ENCODE results near the gene SPEF1. TPM values are rescaled to one million over a fixed set of nuclear protein-coding genes. Genes with fewer than 3 reads are reported as not detected.
"Not testable (repeated sequence)": the region's sequence is repeated elsewhere in the genome, so short reads cannot be mapped to it uniquely, and the experiment has no call there.

SPEF1 gene
- polyA plus RNA-seq, 1 donor: not detected

DNA sequence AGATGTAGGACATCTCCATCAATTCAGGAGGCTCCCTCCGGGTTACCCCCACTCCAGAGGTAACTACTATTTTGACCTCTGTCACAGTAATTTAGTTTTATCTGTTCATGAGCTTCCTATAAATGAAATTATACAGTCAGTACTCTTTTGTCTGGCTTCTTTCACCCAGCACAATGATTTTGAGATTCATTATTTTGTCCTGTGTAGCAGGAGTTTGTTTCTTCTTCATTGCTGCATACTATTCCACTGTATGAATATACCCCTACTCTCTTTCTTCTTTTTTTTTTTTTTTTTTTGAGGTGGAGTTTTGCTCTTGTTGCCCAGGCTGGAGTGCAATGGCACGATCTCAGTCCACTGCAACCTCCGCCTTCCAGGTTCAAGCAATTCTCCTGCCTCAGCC lies 27.3 kb upstream of the SPEF1 start:
- no peak for DNase-seq

DNA sequence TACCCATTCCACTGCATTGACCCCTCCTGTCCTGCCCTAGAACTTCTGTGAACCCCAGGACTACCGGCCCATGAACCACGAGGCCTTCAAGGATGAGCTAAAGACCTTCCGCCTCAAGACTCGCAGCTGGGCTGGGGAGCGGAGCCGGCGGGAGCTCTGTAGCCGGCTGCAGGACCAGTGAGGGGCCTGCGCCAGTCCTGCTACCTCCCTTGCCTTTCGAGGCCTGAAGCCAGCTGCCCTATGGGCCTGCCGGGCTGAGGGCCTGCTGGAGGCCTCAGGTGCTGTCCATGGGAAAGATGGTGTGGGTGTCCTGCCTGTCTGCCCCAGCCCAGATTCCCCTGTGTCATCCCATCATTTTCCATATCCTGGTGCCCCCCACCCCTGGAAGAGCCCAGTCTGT lies 23.5 kb upstream of the SPEF1 start:
- no peak for DNase-seq

DNA sequence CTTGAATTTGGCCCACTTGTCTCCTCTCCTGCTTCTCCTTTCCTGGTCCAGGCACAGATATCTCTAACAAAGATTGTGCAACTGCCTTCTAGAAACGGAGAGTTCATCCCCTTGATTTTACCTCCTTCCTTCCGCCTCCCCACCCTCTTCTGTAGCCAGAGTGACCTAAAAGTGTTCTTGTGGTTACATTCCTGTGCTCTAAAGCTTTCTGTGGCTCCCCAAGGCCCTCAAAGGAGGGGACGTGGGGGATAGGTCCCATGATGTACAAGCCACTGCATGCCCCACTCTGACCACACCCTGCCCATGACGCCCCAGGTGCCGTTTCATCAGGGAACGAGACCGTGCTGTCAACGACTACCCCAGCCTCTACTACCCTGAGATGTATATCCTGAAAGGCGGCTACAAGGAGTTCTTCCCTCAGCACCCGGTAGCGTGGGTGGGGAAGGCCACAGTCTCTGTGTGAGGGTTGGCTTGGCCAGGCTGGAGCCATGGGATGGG lies 23.1 kb upstream of the SPEF1 start:
- DNase-seq: no peak

DNA sequence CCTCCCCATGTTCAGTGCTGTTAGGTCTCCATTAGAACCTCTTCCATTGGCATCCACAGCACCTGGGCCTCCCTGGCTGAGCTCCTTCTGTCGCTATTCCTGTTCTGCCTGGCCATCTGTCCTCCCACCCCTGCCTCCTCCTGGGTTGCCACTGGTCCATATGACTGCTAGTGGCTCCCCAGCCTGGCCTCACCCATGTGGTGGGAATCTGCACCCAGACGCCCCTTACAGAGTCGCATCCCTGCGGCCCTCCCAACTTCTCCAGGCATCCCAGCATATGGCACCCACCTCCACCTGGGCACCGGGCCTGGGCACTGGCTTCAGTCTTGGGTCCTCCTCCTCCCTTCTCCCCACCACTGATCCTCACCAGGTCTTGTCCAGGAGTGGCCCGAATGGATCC lies 22.6 kb upstream of the SPEF1 start:
- no peak for DNase-seq

DNA sequence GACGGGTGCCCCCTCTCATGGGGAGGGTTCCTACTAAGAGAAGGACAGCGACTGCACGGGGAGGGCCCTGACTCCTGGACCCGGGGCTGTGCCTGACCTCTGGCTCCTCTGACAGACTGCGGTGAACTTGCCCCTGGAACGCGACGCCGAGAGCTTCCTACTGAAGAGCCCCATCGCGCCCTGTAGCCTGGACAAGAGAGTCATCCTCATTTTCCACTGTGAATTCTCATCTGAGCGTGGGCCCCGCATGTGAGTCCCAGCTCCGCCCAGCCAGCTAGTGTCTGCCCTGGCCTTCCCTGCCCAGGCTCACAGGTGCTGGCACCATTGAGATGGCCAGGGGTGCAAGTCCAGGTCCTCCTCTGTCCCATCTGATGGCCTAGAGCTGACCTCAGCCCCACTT lies 22.0 kb upstream of the SPEF1 start:
- DNase-seq: no peak

DNA sequence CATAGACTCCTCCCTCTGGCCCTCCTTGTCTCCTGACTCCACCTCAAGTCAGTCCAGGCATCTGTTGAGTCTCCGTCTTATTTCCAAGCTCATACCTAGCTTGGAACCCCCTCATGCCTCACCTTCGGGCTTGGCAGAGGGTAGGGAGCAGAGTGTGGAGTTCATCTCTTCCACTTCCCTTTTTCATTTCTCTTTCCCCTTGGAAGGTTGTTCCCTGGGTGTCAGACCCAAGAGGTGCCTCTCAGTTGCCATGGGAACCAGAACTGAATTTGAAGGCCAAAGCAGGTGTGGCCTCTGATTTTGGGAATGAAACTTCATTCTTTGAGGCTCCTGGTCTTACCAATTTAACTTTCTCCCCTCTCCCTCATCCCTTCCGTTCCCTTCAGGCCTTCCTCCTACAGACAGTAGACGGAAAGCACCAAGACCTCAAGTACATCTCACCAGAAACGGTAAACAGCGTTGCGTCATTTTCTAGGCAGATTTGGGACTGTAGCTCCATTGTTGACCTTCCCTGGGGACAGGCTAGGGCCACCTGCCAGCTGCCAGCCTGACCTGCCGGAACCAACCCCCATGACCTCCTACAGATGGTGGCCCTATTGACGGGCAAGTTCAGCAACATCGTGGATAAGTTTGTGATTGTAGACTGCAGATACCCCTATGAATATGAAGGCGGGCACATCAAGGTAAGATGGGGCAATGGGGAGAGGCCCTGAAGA lies 21.4 kb upstream of the SPEF1 start:
- no peak for DNase-seq

DNA sequence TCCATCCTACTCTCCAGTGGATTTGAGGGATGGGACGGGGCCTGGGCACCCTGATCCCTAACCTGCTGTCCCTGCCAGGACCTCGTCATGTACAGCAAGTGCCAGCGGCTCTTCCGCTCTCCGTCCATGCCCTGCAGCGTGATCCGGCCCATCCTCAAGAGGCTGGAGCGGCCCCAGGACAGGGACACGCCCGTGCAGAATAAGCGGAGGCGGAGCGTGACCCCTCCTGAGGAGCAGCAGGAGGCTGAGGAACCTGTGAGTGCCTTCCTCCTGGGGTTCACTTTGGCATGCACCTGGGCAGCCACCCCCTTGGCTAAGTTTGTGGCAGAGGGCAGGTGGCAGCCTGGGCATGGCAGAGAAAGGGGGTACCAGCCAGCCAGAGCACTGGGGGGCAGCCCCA lies 20.6 kb upstream of the SPEF1 start:
- no peak for DNase-seq

DNA sequence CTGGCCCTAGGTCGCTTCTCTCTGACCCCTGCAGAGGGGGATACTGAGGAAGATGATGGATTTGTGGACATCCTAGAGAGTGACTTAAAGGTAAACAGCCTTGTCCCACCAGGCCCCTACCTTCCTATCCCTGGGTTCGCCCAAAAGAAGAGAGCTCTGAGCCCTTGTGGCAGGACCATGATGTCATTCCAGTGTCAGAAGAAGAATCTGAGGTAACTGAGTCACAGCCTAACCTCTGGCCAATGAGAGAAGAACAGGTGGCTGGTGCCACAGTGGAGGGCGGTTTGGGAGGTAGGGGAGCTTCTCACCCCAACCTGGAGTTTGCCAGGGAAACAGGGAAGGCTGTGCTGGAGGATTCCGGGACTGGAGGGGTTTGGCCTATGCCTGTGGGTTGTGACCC lies 20.1 kb upstream of the SPEF1 start:
- no peak for DNase-seq

DNA sequence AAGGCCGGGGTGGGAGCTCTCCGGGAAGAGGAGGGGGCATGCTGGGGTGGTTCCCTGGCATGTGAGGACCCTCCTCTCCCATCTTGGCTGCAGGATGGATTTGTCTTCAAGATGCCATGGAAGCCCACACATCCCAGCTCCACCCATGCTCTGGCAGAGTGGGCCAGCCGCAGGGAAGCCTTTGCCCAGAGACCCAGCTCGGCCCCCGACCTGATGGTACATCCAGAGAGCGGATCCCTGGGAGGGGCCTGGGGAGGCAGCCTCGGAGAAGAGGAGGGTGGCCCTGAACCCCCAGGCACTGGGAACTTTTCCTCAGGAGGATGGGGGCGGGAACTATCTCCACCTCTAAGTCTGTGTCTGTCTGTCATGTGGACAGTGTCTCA lies 19.6 kb upstream of the SPEF1 start:
- DNase-seq: no peak

DNA sequence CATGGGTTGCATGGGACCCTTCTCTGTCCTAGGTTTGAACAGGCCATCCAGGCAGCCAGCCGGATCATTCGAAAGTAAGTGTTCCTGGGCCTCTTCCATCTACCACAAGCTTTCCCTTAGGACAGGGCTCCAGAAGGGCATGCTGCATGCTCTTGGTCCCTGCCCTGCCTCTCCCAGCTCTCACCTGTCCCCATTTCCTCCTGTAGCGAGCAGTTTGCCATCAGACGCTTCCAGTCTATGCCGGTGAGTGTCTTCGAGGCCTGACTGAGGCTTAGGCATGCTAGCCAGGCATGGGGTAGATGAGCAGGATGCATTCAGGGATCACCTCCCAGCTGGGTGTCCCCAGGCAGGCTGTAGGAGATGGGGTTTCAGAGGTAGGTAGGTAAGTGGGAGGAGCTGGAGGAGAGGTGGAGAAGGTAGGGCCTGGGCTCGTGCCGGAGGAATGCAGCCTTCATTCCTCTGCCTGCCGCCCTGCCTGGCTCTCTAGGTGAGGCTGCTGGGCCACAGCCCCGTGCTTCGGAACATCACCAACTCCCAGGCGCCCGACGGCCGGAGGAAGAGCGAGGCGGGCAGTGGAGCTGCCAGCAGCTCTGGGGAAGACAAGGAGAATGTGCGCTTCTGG lies 19.1 kb upstream of the SPEF1 start:
- DNase-seq: no peak

DNA sequence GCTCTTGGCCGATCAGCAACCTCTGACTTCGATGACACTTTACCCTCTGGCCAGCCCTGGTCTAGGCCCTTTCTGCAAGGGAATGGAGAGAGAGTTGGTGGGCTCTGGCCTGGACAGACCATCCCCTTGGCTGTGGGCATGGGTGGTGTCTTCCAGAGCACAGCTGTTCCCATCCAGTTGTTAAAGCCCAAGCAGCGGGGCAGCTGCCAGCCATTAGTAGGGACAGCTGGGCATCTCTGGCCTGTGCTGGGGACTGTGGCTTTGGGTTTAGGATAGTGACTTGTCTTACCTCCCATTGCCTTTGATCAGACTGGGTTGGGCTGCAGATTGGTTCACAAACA lies 17.6 kb upstream of the SPEF1 start:
- DNase-seq: no peak

DNA sequence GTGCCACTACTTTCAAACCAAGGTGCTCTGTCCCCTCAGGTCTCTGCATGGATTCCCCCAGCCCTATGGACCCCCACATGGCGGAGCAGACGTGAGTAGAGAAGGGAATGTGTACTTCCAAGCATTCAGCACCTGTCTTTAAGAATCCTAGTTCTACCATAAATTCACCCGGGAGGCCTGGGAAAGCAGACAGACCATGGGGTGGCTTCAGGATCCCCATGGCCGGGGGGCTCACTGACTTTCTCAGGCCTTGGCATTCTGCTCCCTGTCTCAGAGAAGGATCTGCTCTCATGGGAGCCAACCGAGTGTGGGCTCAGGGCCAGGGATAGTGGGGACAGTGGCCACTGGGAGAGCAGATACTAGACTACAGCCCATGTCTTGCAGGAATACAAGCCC lies 17.1 kb upstream of the SPEF1 start:
- no peak for DNase-seq

DNA sequence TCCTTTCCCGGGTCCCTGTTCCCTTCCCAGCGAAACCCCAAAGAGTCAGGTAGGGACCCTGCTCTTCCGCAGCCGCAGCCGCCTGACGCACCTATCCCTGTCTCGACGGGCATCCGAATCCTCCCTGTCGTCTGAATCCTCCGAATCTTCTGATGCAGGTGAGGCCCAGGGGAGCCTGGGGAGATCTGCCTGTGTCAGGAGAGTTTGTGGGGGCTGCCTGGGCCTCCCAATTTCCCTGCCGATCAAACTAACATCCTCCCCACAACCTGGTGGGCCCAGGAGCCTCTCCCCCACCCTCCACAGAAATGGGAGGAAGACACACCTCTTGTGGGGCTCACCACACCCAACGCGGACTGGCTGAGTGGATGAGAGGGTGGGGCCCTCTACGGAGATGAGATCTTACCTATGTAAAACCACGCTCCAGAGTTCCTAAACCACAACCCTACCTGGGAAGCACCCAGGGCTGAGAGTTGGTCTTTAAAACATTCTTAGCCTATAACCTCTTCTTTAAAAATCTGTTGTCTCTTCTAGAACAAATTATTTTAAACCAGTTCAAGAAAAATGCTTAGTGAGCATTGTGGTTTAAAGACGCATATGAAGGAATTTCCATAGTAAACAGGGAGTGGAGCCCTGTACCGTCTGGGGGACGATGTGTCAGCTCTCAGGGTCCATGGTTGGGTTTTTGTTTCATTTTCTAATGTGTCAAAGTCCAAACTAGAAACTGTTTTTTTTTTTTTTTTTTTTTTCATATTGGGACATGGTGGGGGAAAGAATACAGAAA lies 16.5 kb upstream of the SPEF1 start:
- no peak for DNase-seq

DNA sequence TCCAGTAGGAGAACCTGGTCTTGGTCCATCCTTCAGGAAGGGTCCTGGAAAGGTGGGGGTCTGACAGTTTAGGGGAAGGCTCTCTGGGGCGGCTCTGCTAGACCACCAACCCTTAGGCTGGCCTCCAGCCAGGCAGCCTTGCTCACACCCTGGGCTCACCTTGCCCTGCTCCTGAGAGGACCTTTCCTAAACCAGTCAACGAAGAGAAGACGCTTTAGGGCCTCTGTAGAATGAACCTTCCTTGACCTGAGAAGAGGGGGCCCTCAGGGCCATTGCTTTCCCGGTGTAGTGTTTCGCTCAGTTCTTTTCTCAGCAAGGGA lies 15.9 kb upstream of the SPEF1 start:
- no peak for DNase-seq

DNA sequence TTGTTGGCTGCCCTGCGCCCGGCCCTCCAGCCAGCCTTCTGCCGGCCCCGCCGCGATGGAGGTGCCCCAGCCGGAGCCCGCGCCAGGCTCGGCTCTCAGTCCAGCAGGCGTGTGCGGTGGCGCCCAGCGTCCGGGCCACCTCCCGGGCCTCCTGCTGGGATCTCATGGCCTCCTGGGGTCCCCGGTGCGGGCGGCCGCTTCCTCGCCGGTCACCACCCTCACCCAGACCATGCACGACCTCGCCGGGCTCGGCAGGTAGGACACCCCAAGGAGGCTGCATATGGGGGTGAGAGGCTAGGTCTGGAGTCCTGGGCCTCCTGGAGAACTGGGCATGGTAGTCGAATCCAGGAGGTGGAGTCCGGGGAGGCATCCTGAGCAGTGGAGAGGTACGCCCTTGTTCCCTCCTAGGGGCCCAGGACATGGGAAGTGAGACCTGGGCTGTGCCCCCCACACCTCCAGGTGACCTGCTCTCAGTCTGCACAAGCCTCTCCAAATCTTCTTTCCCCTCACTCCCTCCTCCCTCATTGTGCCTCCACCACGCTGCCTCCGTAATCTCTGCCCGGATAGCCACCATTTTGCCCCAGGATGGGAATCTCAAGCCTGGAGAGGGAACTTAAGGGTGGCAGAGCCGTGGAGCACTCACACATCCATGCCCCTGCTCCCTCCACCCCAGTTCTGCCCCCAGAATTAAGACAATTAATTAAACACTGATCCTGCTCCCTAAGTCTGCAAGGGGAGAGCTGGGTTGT lies 15.4 kb upstream of the SPEF1 start:
- no peak for DNase-seq

DNA sequence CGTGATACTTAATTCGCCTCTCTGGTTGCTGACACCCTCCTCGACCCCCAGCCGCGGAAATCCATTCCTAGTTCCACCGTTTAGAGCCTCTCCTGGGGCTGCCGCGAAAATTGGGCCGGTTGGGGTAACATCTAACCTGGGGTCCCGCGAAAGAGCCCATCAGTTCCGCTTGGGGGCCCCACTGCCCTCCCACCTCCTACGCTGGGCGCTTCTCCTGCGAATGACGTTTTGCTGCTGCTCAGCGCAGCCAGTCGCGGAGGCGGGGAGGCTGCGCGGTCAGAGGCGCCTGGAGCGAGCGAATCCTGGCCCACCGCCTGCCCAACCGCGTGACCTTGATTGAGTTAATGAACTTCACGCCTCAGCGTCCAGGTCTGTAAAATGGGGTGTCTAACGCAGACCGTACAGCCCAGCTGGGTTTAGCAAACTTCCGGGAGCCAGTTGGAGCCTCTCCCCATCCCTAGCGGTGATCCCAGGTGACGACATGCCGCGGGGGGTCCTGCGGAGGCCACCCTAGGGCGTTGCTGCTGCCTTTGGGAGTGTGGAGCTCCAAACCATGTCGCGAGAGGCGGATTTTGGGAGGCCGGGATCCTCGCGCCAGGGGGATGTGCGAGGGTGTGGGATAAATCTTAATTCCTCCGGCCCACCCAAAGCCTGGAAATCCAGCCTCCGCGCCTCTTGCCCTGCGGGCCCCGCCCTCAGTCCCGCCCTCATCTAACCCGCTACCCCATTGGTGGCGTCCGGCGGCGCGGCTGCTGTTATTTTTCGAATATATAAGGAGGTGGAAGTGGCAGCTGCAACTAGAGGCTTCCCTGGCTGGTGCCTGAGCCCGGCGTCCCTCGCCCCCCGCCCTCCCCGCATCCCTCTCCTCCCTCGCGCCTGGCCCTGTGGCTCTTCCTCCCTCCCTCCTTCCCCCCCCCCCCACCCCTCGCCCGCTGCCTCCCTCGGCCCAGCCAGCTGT lies 14.5 kb upstream of the SPEF1 start, which contains the start of gene CDC25B:
CDC25B (plus strand) TSS at position 800 of the 958 bp plus-strand sequence. CDS start 222 bp downstream, outside the sequence.
- DNase-seq: peak; percentile 94

DNA sequence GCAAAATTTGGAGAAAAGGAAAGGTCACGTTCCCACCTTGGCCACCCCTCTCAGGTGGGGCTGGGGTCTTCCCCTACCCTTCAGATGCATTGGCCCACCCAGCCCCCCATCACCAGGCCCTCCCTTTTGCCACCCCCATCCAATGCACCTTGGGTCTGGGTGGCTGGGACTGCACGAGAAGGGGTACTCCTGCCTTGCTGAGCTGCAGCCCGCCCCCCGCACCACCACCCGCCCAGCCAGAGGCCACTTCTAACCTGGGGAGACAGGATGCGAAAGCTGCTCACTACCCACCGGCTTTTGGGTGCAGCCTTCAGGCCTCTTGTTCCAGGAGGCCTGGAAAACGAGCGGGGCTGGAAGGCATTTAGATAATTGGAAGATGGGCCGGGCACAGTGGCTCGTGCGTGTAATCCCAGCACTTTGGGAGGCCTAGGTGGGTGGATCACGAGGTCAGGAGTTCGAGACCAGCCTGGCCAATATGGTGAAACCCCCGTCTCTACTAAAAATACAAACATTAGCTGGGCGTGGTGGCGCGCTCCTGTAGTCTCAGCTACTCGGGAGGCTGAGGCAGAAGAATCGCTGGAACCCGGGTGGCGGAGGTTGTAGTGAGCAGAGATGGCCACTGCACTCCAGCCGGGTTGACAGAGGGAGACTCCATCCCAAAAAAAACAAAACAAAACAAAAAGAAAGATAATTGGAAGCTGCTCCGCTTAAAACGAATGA lies 13.6 kb upstream of the SPEF1 start:
- DNase-seq: no peak

DNA sequence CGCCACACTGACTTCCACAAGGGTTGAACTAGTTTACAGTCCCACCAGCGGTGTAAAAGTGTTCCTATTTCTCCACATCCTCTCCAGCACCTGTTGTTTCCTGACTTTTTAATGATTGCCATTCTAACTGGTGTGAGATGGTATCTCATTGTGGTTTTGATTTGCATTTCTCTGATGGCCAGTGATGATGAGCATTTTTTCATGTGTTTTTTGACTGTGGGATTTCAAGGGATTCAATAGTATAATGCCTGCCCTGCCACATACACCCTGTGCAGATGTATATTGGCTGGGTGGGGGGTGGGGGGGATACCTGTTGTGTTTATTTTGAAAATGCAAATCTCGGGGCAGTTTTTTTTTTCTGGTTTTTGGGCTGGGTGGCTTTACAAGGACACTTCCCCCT lies 12.9 kb upstream of the SPEF1 start:
- not testable (repeated sequence) for DNase-seq

DNA sequence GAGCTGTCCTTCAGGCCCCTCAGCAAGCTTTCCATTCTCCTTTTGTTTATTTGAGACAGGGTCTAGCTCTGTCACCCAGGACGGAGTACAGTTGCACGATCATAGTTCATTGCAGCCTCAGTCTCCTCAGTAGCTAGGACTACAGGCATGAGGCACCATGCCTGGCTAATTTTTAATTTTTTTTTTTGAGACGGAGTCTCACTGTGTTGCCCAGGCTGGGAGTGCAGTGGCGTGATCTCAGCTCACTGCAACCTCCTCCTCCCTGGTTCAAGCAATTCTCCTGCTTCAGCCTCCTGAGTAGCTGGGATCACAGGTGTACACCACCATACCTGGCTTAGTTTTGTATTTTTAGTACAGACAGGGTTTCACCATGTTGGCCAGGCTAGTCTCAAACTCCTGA lies 8.0 kb upstream of the SPEF1 start:
- DNase-seq: not testable (repeated sequence)

DNA sequence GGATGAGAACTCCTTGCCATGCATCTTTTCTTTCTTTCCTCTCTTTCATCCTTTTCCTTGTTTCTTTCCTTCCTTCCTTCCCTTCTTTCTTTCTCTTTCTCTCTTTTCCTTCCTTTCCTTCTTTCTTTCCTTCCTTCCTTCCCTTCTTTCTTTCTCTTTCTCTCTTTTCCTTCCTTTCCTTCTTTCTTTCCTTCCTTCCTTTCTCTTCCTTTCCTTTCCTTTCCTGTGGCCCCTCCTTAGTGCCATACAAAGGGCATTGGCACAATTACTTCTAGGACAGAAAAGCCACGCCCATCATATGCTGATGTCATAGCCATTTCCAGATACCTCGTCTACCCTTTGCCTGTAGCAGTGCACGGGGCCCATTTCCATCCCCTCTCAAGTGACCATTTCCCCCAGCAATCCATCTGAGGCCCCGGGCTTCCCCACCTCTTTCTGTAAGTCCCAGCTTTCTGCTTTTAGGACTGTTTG lies 7.5 kb upstream of the SPEF1 start:
- DNase-seq: no peak

All from hindlimb muscle (tissue), 1 donor.